ENCODE data around the gene FAM118B.

DNA sequence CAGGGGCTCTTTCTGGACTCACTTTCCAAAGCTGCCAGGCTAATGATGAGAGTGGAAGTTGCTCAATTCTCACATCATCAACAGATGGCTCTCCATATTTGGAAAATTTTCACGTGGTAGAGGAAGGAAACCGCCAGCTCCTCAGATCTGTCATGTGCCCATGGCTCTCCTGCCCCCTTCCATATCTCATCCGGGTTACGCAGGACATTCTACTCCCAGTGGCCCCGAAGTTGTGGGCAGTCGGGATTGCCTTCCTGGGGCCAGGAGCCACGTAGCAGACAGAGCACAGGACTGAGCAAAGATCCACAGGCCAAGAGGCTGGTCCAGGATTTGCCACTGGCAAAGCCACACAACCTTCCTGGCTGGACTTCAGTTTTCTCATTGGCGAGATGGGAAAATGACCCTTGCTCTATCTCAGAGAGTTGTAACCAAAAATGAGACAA, 39.0 kb upstream of the FAM118B start:
- TF ChIP-seq, protein P1, sequence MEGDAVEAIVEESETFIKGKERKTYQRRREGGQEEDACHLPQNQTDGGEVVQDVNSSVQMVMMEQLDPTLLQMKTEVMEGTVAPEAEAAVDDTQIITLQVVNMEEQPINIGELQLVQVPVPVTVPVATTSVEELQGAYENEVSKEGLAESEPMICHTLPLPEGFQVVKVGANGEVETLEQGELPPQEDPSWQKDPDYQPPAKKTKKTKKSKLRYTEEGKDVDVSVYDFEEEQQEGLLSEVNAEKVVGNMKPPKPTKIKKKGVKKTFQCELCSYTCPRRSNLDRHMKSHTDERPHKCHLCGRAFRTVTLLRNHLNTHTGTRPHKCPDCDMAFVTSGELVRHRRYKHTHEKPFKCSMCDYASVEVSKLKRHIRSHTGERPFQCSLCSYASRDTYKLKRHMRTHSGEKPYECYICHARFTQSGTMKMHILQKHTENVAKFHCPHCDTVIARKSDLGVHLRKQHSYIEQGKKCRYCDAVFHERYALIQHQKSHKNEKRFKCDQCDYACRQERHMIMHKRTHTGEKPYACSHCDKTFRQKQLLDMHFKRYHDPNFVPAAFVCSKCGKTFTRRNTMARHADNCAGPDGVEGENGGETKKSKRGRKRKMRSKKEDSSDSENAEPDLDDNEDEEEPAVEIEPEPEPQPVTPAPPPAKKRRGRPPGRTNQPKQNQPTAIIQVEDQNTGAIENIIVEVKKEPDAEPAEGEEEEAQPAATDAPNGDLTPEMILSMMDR (IDR thresholded peaks at IDR 0.05), result no peak
- TF ChIP-seq ZFX (IDR thresholded peaks at IDR 0.05; ENCODE audit: borderline replicate concordance), result no peak

All from 22Rv1 (cell line).